ENCODE measurements around the gene MED26. TPM values are rescaled to one million over a fixed set of nuclear protein-coding genes. Genes with fewer than 3 reads are reported as not detected.
"Not testable (repeated sequence)": the region's sequence is repeated elsewhere in the genome, so short reads cannot be mapped to it uniquely, and the experiment has no call there.

MED26 gene
- 9.0 and 9.6 TPM in 2 replicates for total RNA-seq (2022)
- Bru-seq, nascent RNA = percentile 57 among the genes with signal in this experiment
- percentile 43 among the genes with signal in this experiment for BruChase-seq, experiment 1, labeled RNA remaining after a 6-hour chase
- BruChase-seq, experiment 2, labeled RNA remaining after a 2-hour chase = percentile 57 among the genes with signal in this experiment
- long read RNA-seq, partial matches to known transcripts = 0 of 3 reads
- long read RNA-seq, other reads (novel, unspliced or antisense) = 0 of 3 reads

GRCh38 chr19:16628183-16628983 is at the start of gene MED26:
Gene MED26, minus strand, starts transcription at chr19:16628204. Its CDS starts 261 bp downstream, at chr19:16627943.
- TF ChIP-seq CTCF (IDR thresholded peaks at IDR 0.05; ENCODE audit: unreplicated experiment) = no peak
- Mint-ChIP-seq H3K27me3 (ENCODE audit: unreplicated experiment) (no peaks in the 10 kb centered on the region), H3K4me3 (ENCODE audit: low read depth, unreplicated experiment) (peak within 1 kb of the TSS; percentile 85), H3K4me1 (ENCODE audit: low read depth, unreplicated experiment) (peaks cover 9% of the 10 kb centered on the region), H3K9me3 (ENCODE audit: low read depth, unreplicated experiment) (no peaks in the 10 kb centered on the region), H3K36me3 (ENCODE audit: insufficient read depth, unreplicated experiment) (peaks cover 35% of the 10 kb centered on the region), H3K27ac (ENCODE audit: unreplicated experiment) (peak within 1 kb of the TSS; percentile 67)
- intact Hi-C loops (cut with micrococcal nuclease; ENCODE audit: unreplicated experiment) = no loop called here
- DNase-seq = peak; percentile 91
- CTCF ChIA-PET = no interaction called here
- BruUV-seq (replicated peaks) = no TSS peak

- TF ChIP-seq CTCF (IDR thresholded peaks at IDR 0.05; ENCODE audit: unreplicated experiment) = no peak
- Mint-ChIP-seq H3K36me3 (ENCODE audit: insufficient read depth, unreplicated experiment) (no peaks in the 10 kb centered on the region), H3K27ac (ENCODE audit: unreplicated experiment) (no peak overlapping the region), H3K9me3 (ENCODE audit: low read depth, unreplicated experiment) (no peaks in the 10 kb centered on the region), H3K27me3 (ENCODE audit: unreplicated experiment) (no peaks in the 10 kb centered on the region), H3K4me3 (ENCODE audit: low read depth, unreplicated experiment) (no peak overlapping the region), H3K4me1 (ENCODE audit: low read depth, unreplicated experiment) (no peaks in the 10 kb centered on the region)
- no peak for DNase-seq
- BruUV-seq (replicated peaks) = no TSS peak
- intact Hi-C loops (cut with micrococcal nuclease; ENCODE audit: unreplicated experiment) = no loop called here
- CTCF ChIA-PET = interaction anchor here (0.6 kb wide), 2 partner anchors 52 to 95 kb away, joined by 3 to 5 read pairs; no protein-coding TSS in a partner anchor
Observed at GRCh38 chr19:16677055-16677454, 49.1 kb upstream of the MED26 start.

GRCh38 chr19:16676101-16676798 is 48.2 kb upstream of the MED26 start:
- Mint-ChIP-seq H3K9me3 (ENCODE audit: low read depth, unreplicated experiment) (no peaks in the 10 kb centered on the region), H3K36me3 (ENCODE audit: insufficient read depth, unreplicated experiment) (no peaks in the 10 kb centered on the region), H3K27me3 (ENCODE audit: unreplicated experiment) (no peaks in the 10 kb centered on the region), H3K4me3 (ENCODE audit: low read depth, unreplicated experiment) (no peak overlapping the region), H3K4me1 (ENCODE audit: low read depth, unreplicated experiment) (no peaks in the 10 kb centered on the region), H3K27ac (ENCODE audit: unreplicated experiment) (no peak overlapping the region)
- CTCF ChIA-PET = interaction anchor here (0.7 kb wide), 1 partner anchor 154 kb away, joined by 4 read pairs; no protein-coding TSS in a partner anchor
- no peak for DNase-seq
- TF ChIP-seq CTCF (IDR thresholded peaks at IDR 0.05; ENCODE audit: unreplicated experiment) = no peak
- BruUV-seq (replicated peaks) = no TSS peak
- intact Hi-C loops (cut with micrococcal nuclease; ENCODE audit: unreplicated experiment) = no loop called here

- intact Hi-C loops (cut with micrococcal nuclease; ENCODE audit: unreplicated experiment); BruUV-seq (replicated peaks): not testable (repeated sequence)
Observed at GRCh38 chr19:16673839-16674238, 45.8 kb upstream of the MED26 start.

More at GRCh38 chr19:16673839-16674238, 45.8 kb upstream of the MED26 start:
- H3K27me3 Mint-ChIP-seq (ENCODE audit: unreplicated experiment); H3K4me3 Mint-ChIP-seq (ENCODE audit: low read depth, unreplicated experiment); H3K27ac Mint-ChIP-seq (ENCODE audit: unreplicated experiment); H3K36me3 Mint-ChIP-seq (ENCODE audit: insufficient read depth, unreplicated experiment); CTCF ChIA-PET; H3K4me1 Mint-ChIP-seq (ENCODE audit: low read depth, unreplicated experiment); DNase-seq; H3K9me3 Mint-ChIP-seq (ENCODE audit: low read depth, unreplicated experiment): not testable (repeated sequence)
